ENCODE results near the gene HMCN2. TPM values are rescaled to one million over a fixed set of nuclear protein-coding genes. Genes with fewer than 3 reads are reported as not detected.

HMCN2 gene
- polyA plus RNA-seq, 1 experiment, result under 0.01 TPM

- Histone ChIP-seq H3K27me3 (ENCODE audit: control insufficient read depth, insufficient read depth, low read length) (no peaks in the 10 kb centered on the region), H3K4me3 (ENCODE audit: low read depth, low read length) (no peak overlapping the region), H3K9me3 (ENCODE audit: control insufficient read depth, insufficient read depth, low read length) (no peaks in the 10 kb centered on the region), H3K27ac (ENCODE audit: low read depth, low read length) (no peak overlapping the region)
- DNase-seq (ENCODE audit: low read depth, low spot score), result no peak
- CTCF ChIA-PET, result interaction anchor here (0.6 to 9.9 kb wide), 24 partner anchors 10 to 138 kb away, joined by 3 to 112 read pairs (median 4); no protein-coding TSS in a partner anchor
- POLR2A ChIA-PET, result no interaction called here
- TF ChIP-seq, protein P1, sequence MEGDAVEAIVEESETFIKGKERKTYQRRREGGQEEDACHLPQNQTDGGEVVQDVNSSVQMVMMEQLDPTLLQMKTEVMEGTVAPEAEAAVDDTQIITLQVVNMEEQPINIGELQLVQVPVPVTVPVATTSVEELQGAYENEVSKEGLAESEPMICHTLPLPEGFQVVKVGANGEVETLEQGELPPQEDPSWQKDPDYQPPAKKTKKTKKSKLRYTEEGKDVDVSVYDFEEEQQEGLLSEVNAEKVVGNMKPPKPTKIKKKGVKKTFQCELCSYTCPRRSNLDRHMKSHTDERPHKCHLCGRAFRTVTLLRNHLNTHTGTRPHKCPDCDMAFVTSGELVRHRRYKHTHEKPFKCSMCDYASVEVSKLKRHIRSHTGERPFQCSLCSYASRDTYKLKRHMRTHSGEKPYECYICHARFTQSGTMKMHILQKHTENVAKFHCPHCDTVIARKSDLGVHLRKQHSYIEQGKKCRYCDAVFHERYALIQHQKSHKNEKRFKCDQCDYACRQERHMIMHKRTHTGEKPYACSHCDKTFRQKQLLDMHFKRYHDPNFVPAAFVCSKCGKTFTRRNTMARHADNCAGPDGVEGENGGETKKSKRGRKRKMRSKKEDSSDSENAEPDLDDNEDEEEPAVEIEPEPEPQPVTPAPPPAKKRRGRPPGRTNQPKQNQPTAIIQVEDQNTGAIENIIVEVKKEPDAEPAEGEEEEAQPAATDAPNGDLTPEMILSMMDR (IDR thresholded peaks at IDR 0.05; ENCODE audit: low read depth, low read length), result no peak
Observed at GRCh38 chr9:130242270-130243014, 23.1 kb upstream of the HMCN2 start.

DNA sequence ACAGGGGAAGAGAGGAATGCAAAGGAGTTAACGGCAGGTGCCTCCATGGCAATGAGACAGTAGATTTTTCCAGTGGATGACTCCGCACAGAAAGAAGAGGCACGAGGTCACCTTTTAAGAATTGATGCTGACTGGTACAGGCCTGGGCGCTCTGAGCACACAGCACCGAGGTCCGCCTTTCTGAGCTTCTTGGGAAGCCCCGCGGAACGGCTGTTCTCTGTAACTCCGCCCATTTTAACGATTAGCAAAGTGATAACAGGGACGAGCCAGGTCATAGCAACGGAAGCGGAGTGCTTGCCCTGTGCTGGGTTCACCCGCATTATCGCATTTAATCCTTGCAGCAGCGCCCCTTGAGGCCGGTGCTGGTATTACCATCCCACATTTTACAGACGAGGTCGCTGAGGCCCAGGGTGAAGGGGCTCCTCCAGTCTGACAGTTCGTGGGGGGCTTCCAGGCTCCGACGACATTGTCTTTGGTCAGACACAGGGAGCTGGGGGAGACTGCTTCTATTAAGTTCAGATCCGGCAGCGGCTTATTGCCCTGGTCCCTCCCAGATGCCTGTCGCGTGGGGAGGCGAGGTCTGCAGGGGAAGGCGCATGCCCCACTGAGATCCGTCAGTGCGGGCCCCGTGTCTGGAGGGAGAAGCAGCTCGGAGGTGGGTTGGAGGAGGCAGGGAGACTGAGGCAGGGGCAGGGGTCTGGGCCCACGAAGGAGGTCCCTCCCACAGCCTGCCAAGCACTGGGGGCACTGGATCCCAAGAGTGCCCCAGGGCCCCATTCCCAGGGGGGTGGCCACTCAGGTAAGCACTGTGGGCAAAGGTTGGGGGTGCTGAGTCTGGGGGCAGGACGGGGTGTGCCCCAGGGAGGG is 22.3 kb upstream of the HMCN2 start:
- Histone ChIP-seq H3K9me3 (ENCODE audit: control insufficient read depth, insufficient read depth, low read length) (no peaks in the 10 kb centered on the region), H3K4me3 (ENCODE audit: low read depth, low read length) (peak overlapping the region; percentile 7; the same call in 1 of the 2 replicates), H3K27me3 (ENCODE audit: control insufficient read depth, insufficient read depth, low read length) (peaks cover 2% of the 10 kb centered on the region), H3K27ac (ENCODE audit: low read depth, low read length) (no peak overlapping the region)
- DNase-seq (ENCODE audit: low read depth, low spot score), result peak; percentile 15
- TF ChIP-seq, protein P1 (IDR thresholded peaks at IDR 0.05; ENCODE audit: low read depth, low read length), result peak; percentile 88
- ChIA-PET CTCF (interaction anchor here (0.5 to 9.9 kb wide), 32 partner anchors 9 to 1509 kb away, joined by 3 to 112 read pairs (median 4); no protein-coding TSS in a partner anchor), POLR2A (interaction anchor here (0.6 kb wide), 1 partner anchor 417 kb away, joined by 3 read pairs; no protein-coding TSS in a partner anchor)

DNA sequence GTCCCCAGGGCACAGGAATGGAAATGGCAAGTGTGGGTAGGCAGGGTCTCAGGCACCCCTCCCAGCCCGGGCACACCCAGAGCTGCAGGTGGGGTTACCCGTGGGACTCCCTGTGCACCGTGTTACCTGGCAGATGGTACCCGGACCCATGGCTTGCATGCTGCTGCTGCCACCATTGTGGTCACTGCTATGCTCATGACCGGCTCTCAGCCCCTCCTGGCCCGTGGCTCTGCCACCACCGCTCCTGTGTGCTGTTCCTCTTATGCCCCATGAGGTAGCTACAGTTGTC is 21.7 kb upstream of the HMCN2 start:
- no peak overlapping the region for H3K27ac ChIP-seq (ENCODE audit: low read depth, low read length)
- no peak for DNase-seq (ENCODE audit: low read depth, low spot score)
- CTCF ChIA-PET, result interaction anchor here (0.5 to 9.9 kb wide), 25 partner anchors 8 to 1509 kb away, joined by 3 to 112 read pairs (median 4); no protein-coding TSS in a partner anchor
- TF ChIP-seq, protein P1 (IDR thresholded peaks at IDR 0.05; ENCODE audit: low read depth, low read length), result no peak
- POLR2A ChIA-PET, result interaction anchor here (0.6 kb wide), 1 partner anchor 418 kb away, joined by 3 read pairs; no protein-coding TSS in a partner anchor
- no peaks in the 10 kb centered on the region for H3K9me3 ChIP-seq (ENCODE audit: control insufficient read depth, insufficient read depth, low read length)
- no peak overlapping the region for H3K4me3 ChIP-seq (ENCODE audit: low read depth, low read length)
- peaks cover 2% of the 10 kb centered on the region for H3K27me3 ChIP-seq (ENCODE audit: control insufficient read depth, insufficient read depth, low read length)

GRCh38 chr9:130244548-130245165 is 20.9 kb upstream of the HMCN2 start:
- POLR2A ChIA-PET, result no interaction called here
- CTCF ChIA-PET, result interaction anchor here (0.6 to 9.9 kb wide), 7 partner anchors 8 to 182 kb away, joined by 4 to 112 read pairs (median 11); no protein-coding TSS in a partner anchor
- TF ChIP-seq, protein P1 (IDR thresholded peaks at IDR 0.05; ENCODE audit: low read depth, low read length), result no peak
- DNase-seq (ENCODE audit: low read depth, low spot score), result no peak
- Histone ChIP-seq H3K27me3 (ENCODE audit: control insufficient read depth, insufficient read depth, low read length) (peaks cover 4% of the 10 kb centered on the region), H3K9me3 (ENCODE audit: control insufficient read depth, insufficient read depth, low read length) (no peaks in the 10 kb centered on the region), H3K4me3 (ENCODE audit: low read depth, low read length) (no peak overlapping the region), H3K27ac (ENCODE audit: low read depth, low read length) (no peak overlapping the region)

Data from AG04450 (cell line).